NCI-H146 treated with DMSO at 0.1 percent for 48 hours (cell line): ENCODE data around the gene SNX25.
"Not testable (repeated sequence)": the region's sequence is repeated elsewhere in the genome, so short reads cannot be mapped to it uniquely, and the experiment has no call there.

Experiments
- DNase-seq: peaks from one replicate; lab custom pipeline; 2025; ENCODE audit not compliant: unreplicated experiment; lab: John Stamatoyannopoulos, UW

Gene SNX25

GRCh38 chr4:185335579-185335978, 126.2 kb downstream of the SNX25 start:
- DNase-seq: no peak

GRCh38 chr4:185339941-185340340, 130.5 kb downstream of the SNX25 start:
- no peak for DNase-seq

- DNase-seq: no peak
Observed at GRCh38 chr4:185341377-185341776, 132.0 kb downstream of the SNX25 start.

DNA sequence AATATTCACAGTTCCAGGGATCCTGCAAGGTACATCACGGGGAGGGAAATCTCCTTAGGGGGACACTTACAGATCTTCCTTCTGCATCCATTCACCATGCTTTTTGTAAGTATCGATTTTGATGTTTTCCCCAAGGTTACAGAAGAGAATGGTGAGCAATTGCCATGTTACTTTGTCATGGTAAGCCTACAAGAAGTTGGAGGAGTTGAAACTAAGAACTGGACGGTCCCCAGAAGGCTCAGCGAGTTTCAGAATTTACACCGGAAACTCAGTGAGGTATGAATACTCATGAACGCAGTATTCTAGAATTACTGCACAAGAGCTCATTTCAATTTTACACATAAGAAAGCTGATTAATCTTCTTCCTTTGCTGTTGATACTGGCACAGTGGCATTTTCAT, 132.4 kb downstream of the SNX25 start:
- no peak for DNase-seq

DNA sequence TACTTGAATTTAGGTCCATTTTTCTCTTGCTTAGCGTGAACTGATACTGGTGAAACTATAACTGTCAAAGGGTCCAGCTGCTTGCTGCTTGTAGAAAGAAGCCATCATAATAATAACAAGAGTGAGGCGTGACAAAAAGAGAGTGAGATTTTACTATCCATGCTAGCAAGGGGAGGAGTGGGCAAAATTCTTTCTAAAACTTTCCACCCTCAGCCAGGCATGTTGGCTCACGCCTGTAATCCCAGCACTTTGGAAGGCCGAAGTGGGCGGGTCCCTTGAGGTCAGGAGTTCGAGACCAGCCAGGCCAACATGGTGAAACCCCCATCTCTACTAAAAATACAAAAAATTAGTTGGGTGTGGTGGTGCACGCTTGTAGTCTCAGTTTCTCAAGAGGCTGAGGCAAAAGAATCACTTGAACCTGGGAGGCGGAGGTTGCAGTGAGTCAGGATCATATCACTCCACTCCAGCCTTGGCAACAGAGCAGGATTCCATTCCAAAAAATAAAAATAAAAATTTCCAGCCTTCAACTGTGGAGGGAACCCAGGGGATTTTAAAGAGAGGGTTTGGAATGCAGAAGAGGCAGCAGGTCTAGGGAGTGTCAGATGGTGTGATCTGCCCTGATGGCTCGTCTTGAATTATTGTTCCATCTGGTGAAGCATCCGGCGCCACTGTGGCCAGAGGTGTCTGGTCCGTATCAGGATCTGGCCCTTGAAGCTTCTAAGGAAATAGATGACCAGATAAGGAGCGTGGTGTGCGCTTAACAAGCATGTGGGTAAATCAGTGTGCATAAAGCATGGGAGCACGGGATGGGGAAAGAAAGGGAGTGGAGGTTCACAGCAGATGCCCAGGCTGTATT, 134.6 kb downstream of the SNX25 start:
- no peak for DNase-seq

GRCh38 chr4:185344743-185345538, 135.5 kb downstream of the SNX25 start:
- no peak for DNase-seq

- no peak for DNase-seq
Observed at GRCh38 chr4:185346975-185347601, 137.7 kb downstream of the SNX25 start.

- DNase-seq: no peak
Observed at GRCh38 chr4:185351691-185352090, 142.3 kb downstream of the SNX25 start.

DNA sequence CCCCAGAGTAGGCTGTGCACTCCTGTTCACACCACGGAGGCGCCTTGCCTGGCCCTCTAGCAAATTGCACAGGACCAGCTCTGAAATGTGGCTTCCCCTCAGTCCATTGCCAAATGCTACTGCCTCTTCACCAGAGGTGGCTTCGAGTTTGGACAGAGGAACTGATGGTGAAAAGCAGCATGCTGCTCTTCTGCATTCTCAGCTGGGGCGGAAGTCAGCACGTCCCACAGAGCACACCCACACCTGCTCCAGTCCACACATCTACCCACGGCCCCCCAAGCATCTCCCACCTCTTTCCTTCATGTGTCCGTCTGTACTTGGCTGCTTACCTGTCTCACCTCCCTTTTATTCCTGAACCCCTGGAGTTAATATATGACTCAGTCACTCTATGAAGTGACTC, 142.8 kb downstream of the SNX25 start:
- no peak for DNase-seq

GRCh38 chr4:185352741-185353140, 143.3 kb downstream of the SNX25 start:
- no peak for DNase-seq

DNA sequence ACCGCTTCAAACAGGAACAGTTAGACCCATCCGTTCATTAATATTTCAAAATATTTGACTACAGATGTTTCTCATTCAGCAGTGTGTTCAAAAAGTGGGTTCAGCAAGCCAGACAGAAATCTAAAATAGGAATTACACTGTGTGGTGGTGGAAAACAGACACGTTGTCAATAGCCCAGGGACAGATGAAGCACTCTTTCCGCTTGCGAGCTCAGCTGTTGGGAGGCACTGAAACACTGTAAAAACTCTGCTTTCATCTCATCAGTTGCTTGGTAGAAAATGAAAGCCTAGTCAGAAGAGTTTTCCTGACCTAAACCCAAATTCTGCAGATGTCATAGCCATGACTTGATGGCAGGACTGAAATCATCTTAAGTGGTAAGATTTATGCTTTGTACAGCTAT, 147.8 kb downstream of the SNX25 start:
- DNase-seq: no peak

DNA sequence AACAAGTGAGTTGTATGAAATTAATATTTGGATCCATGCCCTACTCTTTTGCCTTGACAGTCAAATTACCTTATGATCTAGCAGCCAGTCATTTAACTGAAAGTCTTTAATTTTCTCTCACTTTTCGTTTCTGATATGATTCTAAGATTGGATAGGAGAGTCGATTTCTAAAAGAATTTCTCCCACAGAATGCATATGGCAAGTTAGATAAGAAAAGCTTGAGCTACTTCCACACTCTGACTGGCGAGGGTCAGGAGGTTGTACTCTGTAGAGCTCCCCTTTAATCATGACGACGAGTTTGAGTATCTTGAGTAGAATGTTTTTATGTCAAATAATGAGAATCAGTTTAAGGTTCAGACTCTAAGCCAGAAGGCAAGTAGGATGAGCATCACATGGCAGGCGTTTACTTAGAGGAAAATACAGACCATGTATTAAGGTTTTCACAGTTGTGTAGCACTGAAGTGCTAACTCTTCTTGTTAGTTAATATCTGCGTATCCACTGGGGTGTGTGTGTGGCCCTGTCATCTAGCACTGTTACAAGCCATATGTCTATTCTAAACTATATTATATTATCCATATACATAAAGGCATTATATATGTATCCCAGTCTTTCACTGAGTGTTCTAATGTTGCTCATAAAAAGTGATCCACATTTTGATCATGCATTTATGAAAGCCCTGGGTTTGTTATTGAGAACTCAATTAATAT, 148.5 kb downstream of the SNX25 start:
- no peak for DNase-seq

- no peak for DNase-seq
Observed at GRCh38 chr4:185358514-185358913, 149.1 kb downstream of the SNX25 start.

- no peak for DNase-seq
Observed at GRCh38 chr4:185358959-185359358, 149.6 kb downstream of the SNX25 start.

GRCh38 chr4:185359767-185360446, 150.5 kb downstream of the SNX25 start:
- DNase-seq: no peak

GRCh38 chr4:185361872-185362271, 152.5 kb downstream of the SNX25 start:
- DNase-seq: no peak

GRCh38 chr4:185362570-185362969, 153.2 kb downstream of the SNX25 start:
- not testable (repeated sequence) for DNase-seq

DNA sequence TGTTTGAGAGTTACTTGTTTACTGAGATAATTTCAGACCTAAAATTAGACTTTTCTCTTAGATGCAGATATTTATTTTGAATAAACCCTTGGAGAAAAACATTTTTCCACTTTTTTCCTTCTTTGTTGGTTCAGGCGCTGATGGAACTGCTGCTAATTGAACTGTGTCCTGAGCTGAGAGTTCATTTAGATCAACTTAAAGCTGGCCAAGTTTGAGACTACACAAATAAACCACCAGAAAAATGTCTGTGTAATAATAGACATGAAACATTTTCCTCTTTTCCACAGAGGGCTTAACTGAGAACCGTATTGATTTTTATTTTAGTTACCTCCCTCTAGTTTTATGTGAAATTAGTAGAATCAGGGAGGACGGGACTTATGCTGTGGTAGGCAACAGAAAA, 153.9 kb downstream of the SNX25 start:
- DNase-seq: no peak

- DNase-seq: no peak
Observed at GRCh38 chr4:185364886-185365285, 155.5 kb downstream of the SNX25 start.

DNA sequence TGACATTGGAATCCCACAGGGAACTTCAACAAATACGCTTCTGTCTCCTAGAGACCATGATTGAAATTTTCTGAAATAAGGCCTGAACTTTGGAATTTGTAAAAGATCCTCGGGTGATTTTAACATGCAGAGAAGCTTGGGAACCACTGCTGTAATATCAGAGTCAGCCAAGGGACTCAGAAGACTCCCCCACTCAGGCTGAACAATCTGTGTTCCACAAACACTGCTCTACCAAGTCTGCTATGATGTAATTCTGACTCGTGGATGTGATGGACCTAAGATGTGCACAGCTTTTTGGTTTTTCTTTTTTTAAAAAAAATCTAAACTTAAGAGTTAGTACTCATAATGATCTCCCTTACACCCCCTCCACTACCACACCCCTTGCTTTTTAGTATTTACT, 160.3 kb downstream of the SNX25 start:
- DNase-seq: no peak
